ENCODE data around the gene ARSG. TPM values are rescaled to one million over a fixed set of nuclear protein-coding genes. Genes with fewer than 3 reads are reported as not detected.

Gene ARSG
- total and polyA plus RNA-seq, 2 experiments from 2014 or later = 1.7 to 5.1 TPM

- no peaks in the 10 kb centered on the region; the same call in 2 of the 3 replicates for H3K36me3 Mint-ChIP-seq (ENCODE audit: low read depth)
- H3K4me1 Mint-ChIP-seq = peaks cover 49% of the 10 kb centered on the region
- ATAC-seq = no peak
Observed at GRCh38 chr17:68297195-68297594, 5.9 kb downstream of the ARSG start.

More at GRCh38 chr17:68297195-68297594, 5.9 kb downstream of the ARSG start:
- H3K27ac ChIP-seq (ENCODE audit: low read depth) = no peak overlapping the region
- no peaks in the 10 kb centered on the region for H3K79me2 ChIP-seq (replicated peaks; ENCODE audit: insufficient read depth)
- no peak for DNase-seq (ENCODE audit: low spot score)
- no peak overlapping the region for H2AFZ ChIP-seq
- TF ChIP-seq NANOG (IDR thresholded peaks at IDR 0.05; ENCODE audit: borderline replicate concordance) (no peak), ZNF462 (CRISPR knock-in tag; IDR thresholded peaks at IDR 0.05) (no peak), CTCF (conservative IDR thresholded peaks at IDR 0.05; ENCODE audit: low read depth in 2 of 2) (no peak), ZNF114 (CRISPR knock-in tag; IDR thresholded peaks at IDR 0.05) (no peak), ETS1 (IDR thresholded peaks at IDR 0.05) (no peak), STAT1 (IDR thresholded peaks at IDR 0.05; ENCODE audit: unreplicated experiment) (no peak), REST (IDR thresholded peaks at IDR 0.05; ENCODE audit: unreplicated experiment) (no peak), ZNF331 (CRISPR knock-in tag; IDR thresholded peaks at IDR 0.05; ENCODE audit: low read depth) (no peak), EZH2 (IDR thresholded peaks at IDR 0.05; ENCODE audit: low read depth, unreplicated experiment) (no peak), EZH2phosphoT487 (IDR thresholded peaks at IDR 0.05; ENCODE audit: unreplicated experiment) (no peak), CREB1 (CRISPR knock-in tag; IDR thresholded peaks at IDR 0.05; ENCODE audit: low read depth) (no peak), POLR2AphosphoS5 (IDR thresholded peaks at IDR 0.05; ENCODE audit: low read depth) (no peak), JUNB (IDR thresholded peaks at IDR 0.05; ENCODE audit: unreplicated experiment) (no peak)
- peaks cover 31% of the 10 kb centered on the region for H3K27me3 Mint-ChIP-seq (ENCODE audit: insufficient read depth, low read depth, poor library complexity)
- no peak overlapping the region for H3K4me3 Mint-ChIP-seq
- H3K36me3 ChIP-seq (ENCODE audit: insufficient read depth) = no peaks in the 10 kb centered on the region
- no peak overlapping the region for H3K4me3 ChIP-seq
- peaks cover 26% of the 10 kb centered on the region for H3K27me3 ChIP-seq (ENCODE audit: insufficient read depth)
- peaks cover 14% of the 10 kb centered on the region; the same call in 1 of the 2 replicates for H3F3A ChIP-seq (replicated peaks; ENCODE audit: low read depth)
- no peaks in the 10 kb centered on the region for H3K9me3 Mint-ChIP-seq
- no peaks in the 10 kb centered on the region for H4K20me1 ChIP-seq (replicated peaks; ENCODE audit: insufficient read depth)
- H3K4me2 ChIP-seq = no peak overlapping the region
- peaks cover 44% of the 10 kb centered on the region for H3K4me1 ChIP-seq (ENCODE audit: insufficient read depth)
- no peak overlapping the region for H3K27ac Mint-ChIP-seq
- H3K9me2 ChIP-seq (ENCODE audit: insufficient read depth) = no peaks in the 10 kb centered on the region
